ENCODE data around the gene CANX. TPM values are rescaled to one million over a fixed set of nuclear protein-coding genes. Genes with fewer than 3 reads are reported as not detected.

Gene CANX
- total RNA-seq, 2 experiments from 2014 or later: 164 to 451 TPM

GRCh38 chr5:179732918-179733771 lies 34.4 kb downstream of the CANX start:
- Histone ChIP-seq H3K27ac (ENCODE audit: low read depth, low read length, poor library complexity, severe bottlenecking) (peak overlapping the region; percentile 73), H4K20me1 (ENCODE audit: insufficient read depth, low read length) (no peaks in the 10 kb centered on the region), H3K9me2 (ENCODE audit: insufficient read depth, low read length) (no peaks in the 10 kb centered on the region), H3K4me1 (ENCODE audit: insufficient read depth, low read length, poor library complexity, severe bottlenecking) (peaks cover 17% of the 10 kb centered on the region), H3K4me3 (ENCODE audit: low read depth, low read length, poor library complexity, severe bottlenecking) (peak overlapping the region; percentile 88), H3K9me3 (ENCODE audit: low read length) (no peaks in the 10 kb centered on the region), H3K4me2 (ENCODE audit: low read length) (peak overlapping the region; percentile 74), H2AFZ (ENCODE audit: low read length) (0 out of 2 replicates have a peak overlapping the region, but pooled peaks have one; percentile 51), H3K36me3 (ENCODE audit: insufficient read depth, low read length) (peaks cover 64% of the 10 kb centered on the region), H3K79me2 (ENCODE audit: insufficient read depth, low read depth, low read length) (peaks cover 49% of the 10 kb centered on the region)
- ChIA-PET CTCF (ENCODE audit: unreplicated experiment) (no interaction called here), POLR2A (interaction anchor here (1.0 kb wide), 1 partner anchor 28 kb away, joined by 4 read pairs; no protein-coding TSS in a partner anchor)
- TF ChIP-seq EZH2phosphoT487 (IDR thresholded peaks at IDR 0.05; ENCODE audit: borderline replicate concordance, low read depth, low read length) (no peak), CTCF (conservative IDR thresholded peaks at IDR 0.05; ENCODE audit: low read length) (no peak)
- peak; percentile 68 for DNase-seq (ENCODE audit: low spot score)
- BruUV-seq (replicated peaks): no TSS peak
- intact Hi-C loops (cut with micrococcal nuclease; ENCODE audit: unreplicated experiment): loop anchor here (1.0 to 5.0 kb wide), 4 partner anchors 35 to 110 kb away; partner anchors contain the start of genes CANX, HNRNPH1 and MGAT4B

- no peak overlapping the region for H2AFZ ChIP-seq (ENCODE audit: low read length)
- DNase-seq (ENCODE audit: low spot score): peak; percentile 43
- no peaks in the 10 kb centered on the region for H4K20me1 ChIP-seq (ENCODE audit: insufficient read depth, low read length)
- H3K36me3 ChIP-seq (ENCODE audit: insufficient read depth, low read length): peaks cover 64% of the 10 kb centered on the region
- CTCF ChIA-PET (ENCODE audit: unreplicated experiment): no interaction called here
- peak overlapping the region; percentile 88 for H3K4me3 ChIP-seq (ENCODE audit: low read depth, low read length, poor library complexity, severe bottlenecking)
- H3K4me2 ChIP-seq (ENCODE audit: low read length): peak overlapping the region; percentile 74
- no peaks in the 10 kb centered on the region for H3K9me3 ChIP-seq (ENCODE audit: low read length)
- H3K9me2 ChIP-seq (ENCODE audit: insufficient read depth, low read length): no peaks in the 10 kb centered on the region
- TF ChIP-seq CTCF (conservative IDR thresholded peaks at IDR 0.05; ENCODE audit: low read length) (no peak), EZH2phosphoT487 (IDR thresholded peaks at IDR 0.05; ENCODE audit: borderline replicate concordance, low read depth, low read length) (no peak)
- H3K27ac ChIP-seq (ENCODE audit: low read depth, low read length, poor library complexity, severe bottlenecking): peak overlapping the region; percentile 73
- POLR2A ChIA-PET: no interaction called here
- peaks cover 55% of the 10 kb centered on the region for H3K79me2 ChIP-seq (ENCODE audit: insufficient read depth, low read depth, low read length)
- BruUV-seq (replicated peaks): no TSS peak
- H3K4me1 ChIP-seq (ENCODE audit: insufficient read depth, low read length, poor library complexity, severe bottlenecking): peaks cover 17% of the 10 kb centered on the region
- intact Hi-C loops (cut with micrococcal nuclease; ENCODE audit: unreplicated experiment): loop anchor here (2.0 to 5.0 kb wide), 2 partner anchors 74 to 111 kb away; partner anchors contain the start of genes HNRNPH1 and MGAT4B
Observed at GRCh38 chr5:179733772-179734126, 35.0 kb downstream of the CANX start.
